Forelimb muscle (tissue), 1 donor: ENCODE measurements around the gene GPR17. TPM values are rescaled to one million over a fixed set of nuclear protein-coding genes. Genes with fewer than 3 reads are reported as not detected.

ENCODE experiments used
- DNase-seq: peaks from one replicate; pipeline ENCODE4 v3.0.0-alpha.2; 2013; ENCODE audit warnings: low read depth
- polyA plus RNA-seq: library from polyadenylated mRNA; unstranded; fragments of 120-200 nt; gene quantifications from one replicate; pipeline ENCODE4 v1.2.1, GENCODE V29; 2013; ENCODE audit not compliant: insufficient read length

The GPR17 gene
- polyA plus RNA-seq, 1 donor = 2.4 TPM

DNA sequence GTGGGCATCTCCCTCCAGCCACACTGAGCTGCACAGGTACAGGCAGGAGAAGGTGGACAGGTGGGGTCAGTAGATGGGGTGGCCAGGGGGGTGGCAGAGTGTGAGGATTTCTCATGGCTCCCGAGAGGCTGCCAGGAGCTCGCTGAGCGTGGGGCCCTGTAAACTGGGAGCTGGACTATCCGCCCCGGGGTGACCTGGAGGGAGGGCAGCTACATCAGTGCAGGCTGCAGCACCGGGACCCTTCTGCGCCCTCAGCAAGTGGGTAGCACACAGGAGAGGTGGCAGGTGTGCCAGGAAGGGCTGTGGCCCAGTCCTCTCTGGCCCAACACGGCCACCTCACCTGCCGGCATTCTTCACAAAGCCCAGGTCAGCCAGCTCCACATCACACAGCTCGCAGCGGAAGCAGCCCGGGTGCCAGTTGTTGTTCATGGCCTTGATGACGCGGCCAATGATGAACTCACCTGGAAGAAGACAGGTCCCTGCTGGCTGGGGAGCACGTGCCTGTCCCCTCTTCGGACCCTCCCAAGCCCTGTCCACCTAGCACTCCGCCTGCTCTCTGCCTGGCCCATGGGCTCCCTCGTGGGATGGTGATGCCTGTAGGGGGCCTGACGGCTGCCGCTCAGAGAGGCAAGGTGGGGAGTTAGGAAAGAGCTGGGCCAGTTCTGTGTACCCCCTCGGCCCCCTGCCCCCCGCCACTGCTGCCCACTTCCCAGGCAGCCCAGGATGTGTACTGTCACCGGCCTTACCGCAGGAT lies 8.3 kb downstream of the GPR17 start:
- DNase-seq = no peak

DNA sequence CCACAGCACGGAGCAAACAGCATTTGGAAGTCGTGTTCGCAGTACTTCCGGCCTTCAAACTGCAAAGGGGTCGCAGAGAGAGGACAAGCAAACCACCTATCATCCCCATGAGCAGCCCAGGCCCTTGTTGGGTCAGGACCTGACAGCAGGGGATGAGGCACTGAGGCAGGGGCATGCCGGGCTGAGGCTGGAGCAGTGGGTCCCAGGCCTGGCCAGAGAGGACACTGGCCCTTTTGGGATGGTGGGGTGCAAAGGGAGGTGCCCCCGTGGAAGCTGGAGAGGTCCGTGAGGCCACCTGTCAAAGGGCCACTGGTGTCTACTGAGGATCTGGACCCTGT lies 8.9 kb downstream of the GPR17 start:
- DNase-seq = no peak

DNA sequence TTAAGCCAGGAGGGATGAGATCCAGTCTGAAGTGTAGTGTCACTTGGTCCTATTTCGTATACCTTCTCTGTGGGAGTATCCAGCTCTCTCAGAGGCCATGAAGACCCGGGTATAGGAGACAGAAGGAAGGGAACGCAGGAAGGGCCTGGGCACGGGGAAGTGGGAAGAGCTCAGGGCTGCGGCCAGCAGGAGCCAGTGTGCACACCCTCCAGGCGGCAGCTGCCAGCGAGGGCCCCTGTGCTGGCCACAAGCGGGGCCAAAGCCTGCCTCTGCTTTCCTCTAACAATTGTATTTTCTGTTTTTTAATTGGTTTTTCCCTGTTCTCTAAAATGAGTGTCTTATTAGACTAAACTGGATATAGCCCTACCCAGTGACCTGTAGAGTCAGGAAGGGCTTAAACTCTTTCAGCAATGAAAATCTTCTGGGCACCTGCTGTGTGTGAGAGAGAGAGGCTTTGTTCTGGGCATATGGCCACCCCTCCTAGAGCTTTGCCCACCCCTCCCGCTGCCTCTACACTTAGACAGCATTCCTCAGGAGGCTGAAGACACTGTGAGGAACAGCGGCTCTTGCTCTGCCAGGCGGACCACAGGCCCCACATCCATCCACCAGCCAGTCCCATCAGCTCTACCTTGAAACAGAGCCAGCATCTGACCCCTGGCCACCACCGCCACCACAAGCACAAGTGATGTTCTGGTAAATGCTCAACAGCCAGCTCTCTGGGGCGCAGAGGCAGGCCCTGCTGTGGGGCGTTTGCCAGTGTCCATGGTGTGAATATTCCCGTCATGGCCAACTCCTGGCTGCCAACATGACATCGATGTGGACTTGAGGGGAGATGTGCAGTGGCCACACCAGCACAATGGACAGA lies 9.5 kb downstream of the GPR17 start:
- no peak for DNase-seq

DNA sequence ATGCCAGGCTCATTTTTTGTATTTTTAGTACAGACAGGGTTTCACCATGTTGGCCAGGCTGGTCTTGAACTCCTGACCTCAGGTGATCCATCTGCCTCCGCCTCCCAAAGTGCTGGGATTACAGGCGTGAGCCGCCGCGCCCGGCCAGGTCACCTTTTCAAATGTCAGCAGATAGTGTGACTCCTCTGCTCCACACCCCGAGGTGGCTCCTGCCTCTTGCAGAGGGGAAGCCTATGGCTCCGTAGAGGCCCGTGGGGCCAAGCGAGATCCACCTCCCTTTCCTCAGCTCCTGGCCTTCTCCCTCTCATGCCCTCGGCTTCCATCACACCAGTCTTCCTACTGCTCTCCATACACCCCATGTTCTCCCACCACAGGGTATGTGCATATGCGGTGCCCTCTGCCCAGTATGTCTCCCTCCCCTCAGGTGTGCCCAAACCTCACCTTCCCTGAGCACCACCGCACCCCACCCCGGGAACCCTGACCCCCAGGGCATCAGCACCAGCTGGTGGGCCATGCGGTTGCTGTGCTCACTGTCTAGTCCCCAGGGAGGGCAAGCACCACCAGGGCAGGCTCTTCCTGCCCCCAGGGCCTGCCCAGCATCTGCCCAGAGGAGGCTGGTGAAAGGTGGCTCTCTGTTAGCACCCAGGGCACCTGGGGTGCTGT lies 10.7 kb downstream of the GPR17 start:
- DNase-seq = no peak

DNA sequence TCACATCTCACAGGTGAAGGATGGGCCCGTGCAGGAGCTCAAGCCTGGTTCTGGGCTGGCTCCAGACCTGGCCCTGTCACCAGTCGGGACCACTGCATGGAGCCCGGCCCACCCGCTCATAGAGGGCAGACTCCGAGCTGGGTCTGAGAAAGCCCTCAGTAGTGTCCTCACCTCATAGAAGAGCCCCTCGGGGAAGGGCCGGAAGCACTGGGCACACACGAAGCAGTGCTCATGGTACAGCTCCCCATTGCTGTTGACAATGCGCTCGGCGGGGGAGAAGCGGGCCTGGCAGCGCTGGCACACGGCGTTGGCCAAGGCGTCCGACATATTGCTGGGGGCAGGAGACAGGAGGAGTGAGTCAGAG lies 11.3 kb downstream of the GPR17 start:
- no peak for DNase-seq

DNA sequence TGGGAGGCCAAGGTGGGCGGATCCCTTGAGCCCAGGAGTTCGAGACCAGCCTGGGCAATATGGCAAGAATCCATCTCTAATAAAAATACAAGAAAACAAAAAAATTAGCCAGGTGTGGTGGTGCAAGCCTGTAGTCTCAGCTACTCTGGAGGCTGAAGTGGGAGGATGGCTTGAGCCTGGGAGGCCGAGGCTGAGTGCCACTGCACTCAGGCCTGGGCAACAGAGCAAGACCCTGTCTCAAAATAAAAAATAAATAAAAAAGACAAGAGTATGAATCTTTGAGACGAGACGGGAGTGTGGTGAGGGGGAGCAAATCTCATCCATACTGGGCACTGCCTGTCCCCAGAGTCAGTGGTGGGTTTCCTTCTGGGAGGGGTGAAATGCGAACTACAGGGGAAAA lies 12.2 kb downstream of the GPR17 start:
- DNase-seq = no peak

DNA sequence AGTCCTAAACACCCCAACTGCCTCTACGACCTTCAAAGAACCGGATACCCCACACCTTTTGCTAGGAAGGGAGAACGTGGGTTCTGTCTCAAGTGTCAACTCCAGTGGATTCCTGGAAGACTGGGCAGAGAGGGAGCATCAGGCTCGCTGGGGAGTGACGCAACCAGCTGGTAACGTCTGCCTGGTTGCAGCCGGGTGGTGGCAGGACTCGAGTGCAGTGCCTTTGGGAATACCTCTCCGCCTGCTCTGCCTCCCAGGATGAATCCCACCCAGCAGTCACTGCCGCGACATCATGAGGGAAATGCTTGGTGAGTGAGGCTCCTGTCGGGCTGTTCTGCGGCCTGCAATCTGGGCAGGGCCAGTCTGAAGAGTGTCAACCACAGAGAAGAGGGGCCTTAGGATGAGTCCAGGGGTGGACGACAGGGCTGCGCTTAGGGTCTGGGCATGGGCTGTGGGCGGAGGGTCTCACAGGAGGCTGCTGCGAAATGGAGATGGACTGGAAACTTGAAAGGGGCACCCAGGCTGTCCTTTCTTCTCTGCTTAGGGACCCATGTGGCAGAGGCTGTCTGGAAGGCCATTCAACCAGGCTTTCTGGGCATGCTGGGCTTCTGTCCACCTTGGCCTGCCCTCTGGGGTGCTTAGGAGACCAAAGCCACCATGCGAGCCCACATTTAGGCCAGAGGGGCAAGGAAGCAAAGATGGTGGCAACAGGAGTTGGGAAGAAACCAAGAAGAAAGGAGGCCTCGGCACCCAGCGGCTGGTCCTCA lies 12.9 kb downstream of the GPR17 start:
- no peak for DNase-seq

DNA sequence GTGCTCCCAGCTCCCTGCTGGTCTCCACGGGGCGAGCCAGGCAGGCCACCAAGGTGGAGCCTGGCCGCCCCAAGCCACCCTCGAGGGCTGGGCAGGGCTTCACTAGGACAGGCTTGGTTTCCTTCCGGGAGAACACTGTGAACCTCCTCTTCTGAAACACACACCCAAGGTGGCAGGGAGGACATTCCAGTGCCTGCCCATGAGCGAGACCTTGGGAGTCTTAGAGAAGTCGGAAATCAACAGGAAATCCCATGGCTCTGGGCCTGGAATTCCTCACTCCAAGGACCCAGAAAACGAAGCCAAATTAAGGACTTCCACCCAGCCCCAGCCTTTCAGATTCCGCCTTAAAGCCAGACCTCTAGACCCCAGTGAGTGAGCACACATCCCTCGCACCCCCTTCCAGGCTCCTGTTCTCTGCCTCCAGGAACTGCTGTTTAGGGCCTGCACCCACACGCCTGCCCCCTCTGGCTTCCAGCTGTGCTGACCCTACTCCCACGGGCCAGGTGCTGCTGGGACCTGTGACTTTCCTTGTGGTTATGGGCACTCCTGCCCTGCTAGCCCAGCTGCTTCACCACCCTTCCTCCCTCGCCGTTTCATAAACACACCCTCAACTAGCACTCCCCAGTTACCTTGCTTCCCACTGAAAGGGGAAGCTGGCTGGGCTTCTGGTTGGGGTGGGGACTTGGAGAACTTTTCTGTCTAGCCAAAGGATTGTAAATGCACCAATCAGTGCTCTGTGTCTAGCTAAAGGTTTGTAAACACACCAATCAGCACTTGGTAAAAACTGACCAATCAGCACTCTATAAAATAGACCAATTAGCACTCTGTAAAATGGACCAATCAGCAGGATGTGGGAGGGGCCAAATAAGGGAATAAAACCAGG lies 13.7 kb downstream of the GPR17 start:
- DNase-seq = no peak

DNA sequence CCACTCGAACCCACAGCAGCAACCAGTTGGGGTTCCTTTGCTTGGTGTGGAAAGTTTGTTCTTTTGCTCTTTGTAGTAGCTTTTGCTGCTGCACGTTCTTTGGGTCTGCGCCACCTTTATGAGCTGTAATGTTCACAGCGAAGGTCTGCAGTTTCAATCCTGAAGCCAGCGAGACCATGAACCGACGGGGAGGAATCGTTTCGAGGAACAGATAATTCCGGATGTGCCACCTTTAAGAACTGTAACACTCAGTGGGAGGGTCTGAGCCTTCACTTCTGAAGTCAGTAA lies 14.3 kb downstream of the GPR17 start:
- DNase-seq = no peak

DNA sequence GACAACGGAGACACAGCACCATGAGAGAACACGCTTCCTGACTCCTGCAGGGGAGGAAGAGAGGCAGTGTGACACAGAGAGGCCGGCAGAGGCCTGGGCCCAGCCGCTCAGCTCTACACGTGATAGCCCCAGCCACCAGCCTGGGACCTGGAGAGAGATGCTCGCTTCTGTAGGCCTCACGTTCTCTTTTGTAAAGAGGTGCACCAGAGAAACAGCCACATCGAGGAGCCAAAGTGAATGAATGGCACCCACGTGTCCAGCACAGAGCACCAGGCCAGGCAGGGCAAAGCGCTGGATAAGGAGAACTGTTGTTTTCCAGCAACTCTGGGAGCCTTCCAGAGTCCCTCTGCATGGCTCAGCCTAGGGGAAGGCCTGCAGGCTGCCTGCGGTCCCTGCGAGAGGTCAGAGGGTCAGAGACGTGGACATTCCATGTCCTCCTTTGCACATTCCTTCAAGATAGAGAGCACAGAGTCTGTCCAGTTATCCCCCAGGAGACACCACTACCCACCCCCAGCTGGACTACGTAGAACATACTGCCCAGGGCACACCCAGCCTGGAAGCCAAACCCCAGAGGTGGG lies 15.2 kb downstream of the GPR17 start:
- DNase-seq = no peak

DNA sequence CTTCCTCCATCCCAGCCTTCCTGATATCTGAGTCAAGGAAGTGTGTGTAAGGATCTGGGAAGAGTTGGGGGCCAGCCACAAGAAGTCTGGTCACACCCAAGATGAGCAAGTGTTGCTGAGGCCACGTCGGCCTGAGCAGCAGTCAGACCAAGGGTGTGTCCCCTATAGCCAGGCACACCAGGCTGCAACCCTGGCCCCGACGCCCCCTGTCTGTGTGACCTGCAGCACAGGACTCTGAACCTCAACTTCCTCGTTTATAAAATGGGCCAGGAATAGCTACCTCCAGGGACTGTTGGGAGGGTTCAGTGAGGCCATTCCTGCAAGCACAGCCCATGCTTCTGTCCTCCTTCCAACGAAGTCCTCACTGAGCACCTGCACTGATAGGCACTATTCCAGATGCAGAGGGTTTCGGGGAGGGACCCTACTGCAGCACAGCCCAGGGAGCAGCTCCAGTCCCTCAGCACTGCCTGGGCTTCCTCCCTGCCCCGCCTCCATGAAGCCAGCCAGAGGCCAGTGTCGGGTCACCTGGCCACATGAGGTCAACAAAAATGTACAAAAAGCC lies 16.1 kb downstream of the GPR17 start:
- no peak for DNase-seq

DNA sequence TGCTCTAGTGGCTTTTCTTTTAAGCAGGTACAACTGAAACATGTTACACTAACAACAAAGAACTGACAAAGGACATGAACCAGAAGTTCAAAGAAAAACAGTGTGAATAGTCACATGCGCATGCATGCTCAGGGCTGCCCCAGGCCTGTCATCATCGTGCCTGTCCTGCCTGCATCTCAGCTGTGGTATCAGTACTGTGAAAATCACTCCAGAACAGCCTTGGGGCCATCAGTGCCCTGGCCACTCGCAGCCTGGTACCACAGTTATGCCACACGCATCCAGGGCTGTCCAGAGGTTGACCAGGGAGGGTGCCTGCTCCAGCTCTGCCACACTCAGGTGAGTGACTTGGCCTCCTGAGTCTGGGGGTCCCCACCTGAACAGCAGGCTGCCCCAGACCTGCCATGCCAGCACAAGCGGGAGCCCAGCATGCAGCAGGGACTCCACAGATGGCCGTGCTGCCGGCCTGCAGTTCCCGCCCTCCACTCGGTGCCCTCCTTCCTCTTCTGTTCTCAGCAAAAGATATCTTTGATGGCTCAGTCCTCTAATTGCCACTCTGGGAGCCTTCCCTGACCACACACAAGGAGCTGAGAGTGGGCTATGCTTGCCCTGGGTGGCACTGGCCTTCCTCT lies 17.1 kb downstream of the GPR17 start:
- DNase-seq = no peak

DNA sequence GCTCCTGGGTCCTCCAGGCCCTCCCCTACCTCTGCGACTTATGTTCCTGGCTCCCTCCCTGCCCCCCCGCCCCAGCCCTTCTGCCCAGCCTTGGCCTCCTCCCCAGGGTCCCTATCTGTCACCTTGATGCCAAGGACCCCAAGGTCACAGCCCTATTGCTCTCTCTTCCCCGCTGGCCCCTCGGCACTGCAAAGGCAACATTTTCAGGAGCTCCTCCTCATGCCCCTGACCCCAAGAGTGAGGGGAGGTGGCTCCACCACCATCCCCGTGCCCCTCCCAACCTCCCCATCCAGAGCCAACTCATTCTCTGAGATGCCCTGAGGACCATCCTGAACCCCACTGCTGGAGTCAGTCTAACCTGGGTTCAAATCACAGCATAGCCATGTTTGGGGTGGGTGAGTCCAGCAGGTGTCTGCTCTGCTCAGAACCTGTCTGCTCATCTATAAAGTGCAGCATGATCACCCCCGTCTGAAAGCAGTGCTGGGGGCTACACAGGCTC lies 17.7 kb downstream of the GPR17 start:
- no peak for DNase-seq

DNA sequence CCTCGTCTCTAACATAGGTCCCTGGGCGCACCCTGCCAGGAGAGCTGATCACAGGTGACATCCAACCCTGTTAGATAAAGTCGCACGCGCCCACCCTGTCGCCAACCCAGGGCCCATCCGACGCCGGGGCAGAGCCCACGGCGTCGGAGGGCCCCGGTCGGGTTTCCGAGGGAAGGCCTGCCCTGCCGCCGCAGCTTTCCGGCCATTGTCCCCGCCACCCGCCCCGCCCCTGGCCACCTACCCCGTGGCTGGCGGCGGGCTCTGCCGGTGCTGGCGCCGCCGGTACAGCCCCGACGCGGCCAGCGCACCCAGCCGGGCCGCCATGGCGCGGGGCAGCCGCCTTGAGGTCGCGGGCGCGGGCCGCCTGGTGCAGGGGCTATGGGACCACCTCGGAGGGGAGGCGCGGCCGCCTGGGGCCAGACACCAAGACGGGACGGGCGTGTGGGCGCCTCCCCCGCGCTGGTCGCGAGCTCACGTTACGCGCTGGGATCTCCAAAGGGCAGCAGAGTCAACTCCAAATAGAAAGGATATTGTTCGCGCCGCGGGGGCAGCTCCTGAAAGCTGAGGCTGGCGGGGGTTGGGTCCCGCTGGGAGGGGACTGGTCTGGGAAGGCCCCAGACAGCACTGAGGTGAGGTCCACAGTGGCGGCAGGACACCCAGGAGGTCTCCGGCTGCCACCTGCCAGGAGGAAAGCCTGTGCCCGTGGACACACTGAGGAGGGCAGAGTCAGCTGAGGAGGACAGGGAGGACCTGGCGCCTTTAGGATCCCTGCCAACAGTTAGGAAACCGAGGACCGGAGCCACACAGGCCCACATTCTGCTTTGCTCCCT lies 18.3 kb downstream of the GPR17 start:
- no peak for DNase-seq

DNA sequence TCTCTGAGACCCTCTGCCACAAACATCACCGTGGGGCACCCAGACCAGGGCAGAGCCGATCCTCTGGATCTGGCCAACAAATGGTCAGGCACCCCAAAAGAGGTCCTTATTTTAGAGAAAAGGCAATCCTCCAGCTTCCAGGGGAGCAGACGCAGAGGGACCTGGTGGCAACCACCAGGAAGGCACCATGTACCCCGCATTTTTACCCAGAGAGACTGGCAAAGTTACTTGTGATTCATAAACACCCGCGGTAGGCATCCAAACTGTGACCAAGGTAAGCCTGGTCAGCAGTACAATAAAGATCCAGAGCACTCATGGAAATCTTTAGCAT lies 18.9 kb downstream of the GPR17 start:
- no peak for DNase-seq

DNA sequence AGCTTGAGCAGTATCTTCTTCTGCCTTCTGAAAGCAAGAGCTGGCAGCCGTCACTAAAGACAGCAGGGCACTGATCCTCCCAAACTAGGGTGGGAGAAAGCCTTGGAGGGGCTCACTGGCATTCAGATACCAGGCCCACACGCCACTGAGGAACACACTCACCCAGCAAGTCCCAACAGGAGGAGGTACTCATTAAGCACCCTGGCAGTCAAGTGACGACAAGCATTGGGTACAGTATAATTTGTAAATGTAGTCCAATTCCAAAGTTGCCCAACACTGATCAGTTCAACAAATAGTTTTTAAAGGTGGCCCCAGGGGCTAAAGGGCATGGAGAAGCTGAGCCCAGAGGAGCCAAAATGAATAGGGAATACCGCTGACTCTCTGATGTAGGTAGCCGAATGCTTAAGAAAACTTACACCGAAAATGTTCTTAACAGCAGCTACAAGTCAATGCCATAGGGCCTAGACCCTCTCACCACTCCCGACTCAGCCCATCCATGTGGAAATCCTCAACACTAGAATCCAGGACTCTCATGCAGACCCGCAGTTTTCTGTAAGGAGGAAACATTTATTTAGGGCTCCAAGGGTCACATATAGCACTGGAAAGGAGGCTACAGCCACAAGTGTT lies 19.4 kb downstream of the GPR17 start:
- no peak for DNase-seq

DNA sequence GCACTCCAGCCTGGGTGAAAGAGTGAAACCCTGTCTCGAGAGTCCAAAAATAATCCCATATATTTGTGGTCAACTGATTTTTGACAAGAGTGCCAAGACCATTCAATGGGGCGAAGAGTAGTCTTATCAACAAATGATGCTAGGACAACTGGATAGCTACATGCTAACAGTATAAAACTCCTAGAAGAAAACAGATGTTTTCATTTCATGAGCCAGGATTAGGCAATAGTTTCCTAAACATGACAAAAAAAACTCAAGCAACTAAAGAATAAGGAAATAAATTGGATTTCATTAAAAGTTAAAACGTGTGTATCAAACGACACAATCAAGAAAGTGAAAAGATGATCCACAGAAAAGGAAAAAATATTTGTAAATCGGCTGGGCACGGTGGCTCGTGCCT lies 23.1 kb downstream of the GPR17 start:
- no peak for DNase-seq

DNA sequence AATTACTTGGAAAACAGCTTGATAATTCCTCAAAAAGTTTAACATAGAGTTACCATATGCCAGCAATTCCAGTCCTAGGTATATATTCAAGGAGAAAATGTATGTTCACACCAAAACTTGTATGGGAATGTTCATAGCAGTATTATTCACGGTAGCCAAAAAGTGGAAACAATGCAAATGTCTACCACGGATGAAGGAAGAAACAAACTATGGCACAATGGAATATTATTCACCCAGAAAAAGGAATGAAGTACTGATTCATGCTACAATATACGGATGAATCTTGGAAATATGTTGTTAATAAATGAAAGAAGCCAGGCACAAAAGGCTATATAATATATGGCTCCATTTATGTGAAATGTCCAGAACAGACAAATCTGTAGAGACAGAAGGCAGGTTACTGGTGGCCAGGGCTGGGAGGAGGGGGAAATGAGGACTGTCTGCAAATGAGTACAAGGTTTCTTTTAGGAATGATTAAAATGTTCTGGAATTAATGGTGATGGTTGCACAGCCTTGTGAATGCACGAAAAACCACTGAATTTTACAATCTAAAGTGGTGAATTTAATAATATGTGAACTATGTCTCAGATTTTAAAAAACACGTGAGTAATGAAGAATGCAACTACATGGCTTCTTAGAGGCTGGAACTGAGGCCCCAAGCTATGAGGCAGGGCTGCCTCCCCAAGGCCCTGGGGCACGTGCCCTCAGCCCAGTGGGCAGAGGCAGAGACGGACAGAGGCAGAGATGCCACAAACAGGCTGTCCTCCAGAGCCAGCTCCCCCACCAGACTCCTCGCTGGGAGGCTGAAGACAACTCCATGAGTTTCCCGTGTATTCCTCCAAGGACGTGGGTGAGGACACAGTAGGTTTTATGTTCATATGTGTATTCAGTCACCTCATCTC lies 24.4 kb downstream of the GPR17 start:
- DNase-seq = no peak
